Aorta (tissue), 5 donors: Measurements from ENCODE around the gene TMEM52. TPM values are rescaled to one million over a fixed set of nuclear protein-coding genes. Genes with fewer than 3 reads are reported as not detected.

ENCODE experiments used
- ATAC-seq: fragments of 200-7000 bp; cut with Tn5 transposase; one replicate; pipeline ENCODE4 v1.9.1; 2022; ENCODE audit warnings: moderate library complexity; ENCODE audit not compliant: low FRiP score
- DNase-seq, 2 donors: peaks; one replicate each; pipeline ENCODE4 v3.0.0-alpha.2; 2020
- H3K27ac ChIP-seq, 2 donors: one replicate each; pipeline ENCODE4 v1.5.1; 2013; ENCODE audit warnings: low read length in 2 of 2, mild to moderate bottlenecking in 2 of 2, moderate library complexity in 2 of 2, control low read depth in 1 of 2, inconsistent platforms in 1 of 2, low read depth in 1 of 2
- H3K27me3 ChIP-seq, 2 donors: one replicate each; pipeline ENCODE4 v1.6.1; 2013; ENCODE audit warnings: control low read depth in 1 of 2, low read length in 1 of 2, mild to moderate bottlenecking in 1 of 2, moderate library complexity in 1 of 2; ENCODE audit not compliant: insufficient read depth in 2 of 2, control insufficient read depth in 1 of 2
- H3K36me3 ChIP-seq, 2 donors: one replicate each; pipeline ENCODE4 v1.6.1; 2013; ENCODE audit warnings: control low read depth in 1 of 2, low read length in 1 of 2, mild to moderate bottlenecking in 1 of 2; ENCODE audit not compliant: insufficient read depth in 2 of 2, control insufficient read depth in 1 of 2
- H3K4me1 ChIP-seq, 2 donors: one replicate each; pipeline ENCODE4 v1.6.1; 2013; ENCODE audit warnings: low read length in 2 of 2, control low read depth in 1 of 2, mild to moderate bottlenecking in 1 of 2, moderate library complexity in 1 of 2; ENCODE audit not compliant: insufficient read depth in 2 of 2, control insufficient read depth in 1 of 2
- H3K4me3 ChIP-seq, 2 donors: one replicate each; pipeline ENCODE4 v1.5.1; 2013; ENCODE audit warnings: low read length in 2 of 2, control low read depth in 1 of 2, mild to moderate bottlenecking in 1 of 2
- H3K9me3 ChIP-seq: one replicate; pipeline ENCODE4 v1.6.1; 2013; ENCODE audit warnings: mild to moderate bottlenecking, low read length; ENCODE audit not compliant: control insufficient read depth
- WGBS, 2 donors: extraction: QIAGEN DNeasy Blood & Tissue Kit; methylation state at CpG; one replicate each; pipeline ENCODE4 v1.1.7; 2013; 5-methylcytosine and 5-hydroxymethylcytosine counted together
- intact Hi-C, 2 donors: fragments of 100-400 bp; cut with DNase I; formaldehyde crosslinking; loops; one replicate each; pipeline versions ENCODE4 v1.14.2 to v1.15.0; 2022
- polyA plus RNA-seq, 2 donors: library from polyadenylated mRNA; stranded (reverse); fragments of 200-250 nt; gene quantifications; one replicate each; pipeline ENCODE4 v1.2.3, GENCODE V29; 2013
- total RNA-seq, 2 donors: library from RNA; stranded (reverse); fragmentation: NEBNext Ultra II Directional; extraction: Animal tissue kit (Norgen Biotek cat#: 25700); gene quantifications; one replicate each; pipeline ENCODE4 v1.2.1, GENCODE V29; 2021
- donor health status: healthy with polysubstance abuse.
- donor health status: Bipolar disorder and iron deficiency.
- donor health status: DM: no; HTN: no; CAD: no.
- donor health status: DM: no; HTN: no; CAD: no.
- donor health status: DM: yes; HTN: yes; CAD: no.

The TMEM52 gene
- total and polyA plus RNA-seq, 4 donors, result 0.13 TPM; not detected in 3

DNA sequence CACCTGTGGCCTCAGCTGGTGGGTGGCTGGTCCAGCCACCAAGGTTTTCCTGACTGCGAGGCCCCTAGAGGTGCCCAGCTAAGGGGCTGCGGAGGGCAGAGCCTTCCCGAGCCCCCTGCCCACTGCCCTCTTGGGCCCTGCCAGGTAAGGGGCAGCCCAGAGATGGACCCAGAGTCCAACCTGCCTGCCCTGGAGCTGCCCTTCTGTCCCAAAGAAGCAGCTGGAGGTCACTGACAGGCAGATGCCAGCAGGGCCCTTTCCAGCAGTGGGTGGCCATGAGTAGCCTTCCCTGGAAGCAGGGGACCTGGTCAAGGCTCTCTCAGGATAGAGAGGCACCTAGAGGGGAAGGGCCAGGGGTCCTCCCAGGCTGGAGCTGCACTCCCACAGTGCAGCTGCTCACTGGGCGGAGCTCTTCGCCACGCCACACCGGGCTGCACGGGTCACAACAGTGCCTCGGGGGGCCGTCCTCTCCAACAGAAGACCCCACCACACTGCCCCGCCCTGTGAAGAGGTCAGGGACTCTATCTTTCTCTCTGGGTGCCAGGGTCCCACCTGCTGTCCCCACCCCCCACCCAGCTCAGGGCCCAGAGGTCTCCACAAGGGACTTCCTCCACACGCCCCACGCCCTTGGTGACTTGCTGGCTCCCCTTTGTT lies 17.3 kb downstream of the TMEM52 start:
- WGBS, 2 donors, result 83 to 89% methylated on average over 13 of the region's 13 CpGs
- no peaks in the 10 kb centered on the region for H3K4me1 ChIP-seq

DNA sequence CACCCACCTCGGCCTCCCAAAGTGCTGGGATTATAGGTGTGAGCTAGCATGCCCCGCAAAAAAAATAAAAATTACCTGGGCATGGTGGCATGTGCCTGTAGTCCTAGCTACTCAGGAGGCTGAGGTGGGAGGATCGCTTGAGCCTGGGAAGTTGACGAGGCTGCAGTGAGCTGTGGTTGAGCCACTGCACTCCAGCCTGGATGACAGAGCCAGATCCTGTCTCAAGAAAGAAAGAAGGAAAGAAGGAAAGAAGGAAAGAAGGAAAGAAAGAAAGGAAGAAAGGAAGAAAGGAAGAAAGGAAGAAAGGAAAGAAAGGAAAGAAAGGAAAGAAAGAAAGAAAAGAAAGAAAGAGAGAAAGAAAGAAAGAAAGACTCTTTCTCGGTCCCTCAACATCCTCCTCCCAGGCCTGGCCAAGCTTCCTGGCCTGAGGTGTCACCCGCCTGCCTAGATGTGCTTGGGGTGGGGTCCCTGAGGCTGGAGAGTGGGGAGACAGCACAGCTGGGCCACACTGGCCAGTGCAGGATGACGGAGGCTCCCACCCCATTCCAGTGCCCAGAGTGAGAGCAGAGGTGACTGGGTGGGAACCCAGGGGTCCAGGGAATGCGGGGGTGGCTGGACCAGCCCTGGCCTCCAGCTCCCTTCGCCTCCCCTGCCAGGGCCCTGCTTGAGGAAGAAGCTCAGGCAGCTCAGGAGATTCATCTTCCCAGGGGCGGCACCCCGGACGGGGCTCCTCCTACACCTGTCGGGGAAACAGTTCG lies 18.0 kb downstream of the TMEM52 start:
- Histone ChIP-seq H3K36me3 (no peaks in the 10 kb centered on the region), H3K9me3 (no peaks in the 10 kb centered on the region), H3K4me1 (no peaks in the 10 kb centered on the region), H3K27me3 (no peaks in the 10 kb centered on the region), H3K4me3 (no peak overlapping the region), H3K27ac (no peak overlapping the region)
- intact Hi-C loops, result no loop called here
- ATAC-seq (no peak), DNase-seq (no peak)
- 81 to 84% methylated on average over 14 of the region's 14 CpGs for WGBS, 2 donors

More for the DNA sequence above, 17.3 kb downstream of the TMEM52 start:
- Histone ChIP-seq H3K9me3 (no peaks in the 10 kb centered on the region), H3K27me3 (no peaks in the 10 kb centered on the region), H3K27ac (no peak overlapping the region), H3K4me3 (no peak overlapping the region), H3K36me3 (no peaks in the 10 kb centered on the region)
- ATAC-seq (no peak), DNase-seq (no peak)
- intact Hi-C loops, result no loop called here

DNA sequence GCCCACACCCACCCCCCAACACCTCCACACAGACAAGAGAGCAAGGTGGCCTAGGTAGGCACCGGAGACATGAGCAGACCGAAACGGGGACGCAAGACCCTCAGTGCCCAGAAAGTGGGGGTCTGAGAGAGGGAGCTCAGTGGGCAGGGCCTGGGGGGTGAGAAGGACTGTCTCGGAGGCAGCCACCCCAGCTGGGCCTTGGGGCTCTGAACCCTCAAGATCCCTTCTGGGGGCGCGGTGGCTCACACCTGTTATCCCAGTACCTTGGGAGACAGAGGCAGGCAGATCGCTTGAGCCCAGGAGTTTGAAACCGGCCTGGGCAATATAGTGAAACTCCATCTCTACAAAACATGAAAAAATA lies 19.1 kb downstream of the TMEM52 start:
- Histone ChIP-seq H3K9me3 (no peaks in the 10 kb centered on the region), H3K4me3 (no peak overlapping the region), H3K36me3 (no peaks in the 10 kb centered on the region), H3K27me3 (no peaks in the 10 kb centered on the region), H3K4me1 (no peaks in the 10 kb centered on the region), H3K27ac (no peak overlapping the region)
- WGBS, 2 donors, result 89 to 93% methylated on average over 9 of the region's 9 CpGs
- intact Hi-C loops, result no loop called here
- ATAC-seq (peak; percentile 9), DNase-seq (peak in 1 of 2 donors; percentile 75)

DNA sequence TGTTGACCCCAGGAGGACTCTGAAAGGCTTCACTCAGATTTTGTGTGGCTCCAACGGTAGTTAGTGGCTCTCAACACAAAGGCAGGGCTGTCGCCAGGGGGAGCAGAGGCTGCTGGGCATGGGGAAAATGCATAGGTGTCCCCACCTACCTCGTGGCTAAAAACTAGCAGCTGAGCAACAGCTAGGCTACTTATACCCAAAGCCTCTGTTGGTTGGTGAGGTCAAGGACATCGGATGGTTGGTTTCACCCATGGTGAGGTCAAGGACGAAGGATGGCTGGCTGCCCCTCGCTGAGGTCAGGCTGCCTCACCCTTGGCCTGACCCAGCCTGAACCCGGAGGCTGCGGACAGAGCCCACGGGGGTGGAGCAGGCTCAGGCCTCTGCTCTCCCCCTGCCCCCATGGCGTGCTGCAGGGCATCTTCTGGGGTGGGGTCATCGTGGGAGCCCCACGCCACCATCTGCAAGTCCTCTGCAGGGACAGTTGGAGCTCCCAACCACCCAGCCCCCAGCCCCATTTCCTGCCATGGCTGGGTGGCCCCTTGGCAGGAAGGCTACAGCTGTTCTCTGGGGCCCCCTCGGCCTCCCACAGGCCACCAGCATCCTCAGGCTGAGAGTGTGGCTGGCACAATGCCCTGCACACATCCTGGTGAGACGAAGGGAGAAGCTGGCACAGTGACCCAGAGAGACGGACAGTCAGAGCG lies 19.7 kb downstream of the TMEM52 start:
- Histone ChIP-seq H3K36me3 (no peaks in the 10 kb centered on the region), H3K4me3 (no peak overlapping the region), H3K27ac (no peak overlapping the region), H3K27me3 (no peaks in the 10 kb centered on the region), H3K4me1 (no peaks in the 10 kb centered on the region), H3K9me3 (no peaks in the 10 kb centered on the region)
- ATAC-seq (peak; percentile 7), DNase-seq (peak in 1 of 2 donors; percentile 66)
- intact Hi-C loops, result no loop called here
- 67 to 72% methylated on average over 15 to 16 of the region's 16 CpGs for WGBS, 2 donors

DNA sequence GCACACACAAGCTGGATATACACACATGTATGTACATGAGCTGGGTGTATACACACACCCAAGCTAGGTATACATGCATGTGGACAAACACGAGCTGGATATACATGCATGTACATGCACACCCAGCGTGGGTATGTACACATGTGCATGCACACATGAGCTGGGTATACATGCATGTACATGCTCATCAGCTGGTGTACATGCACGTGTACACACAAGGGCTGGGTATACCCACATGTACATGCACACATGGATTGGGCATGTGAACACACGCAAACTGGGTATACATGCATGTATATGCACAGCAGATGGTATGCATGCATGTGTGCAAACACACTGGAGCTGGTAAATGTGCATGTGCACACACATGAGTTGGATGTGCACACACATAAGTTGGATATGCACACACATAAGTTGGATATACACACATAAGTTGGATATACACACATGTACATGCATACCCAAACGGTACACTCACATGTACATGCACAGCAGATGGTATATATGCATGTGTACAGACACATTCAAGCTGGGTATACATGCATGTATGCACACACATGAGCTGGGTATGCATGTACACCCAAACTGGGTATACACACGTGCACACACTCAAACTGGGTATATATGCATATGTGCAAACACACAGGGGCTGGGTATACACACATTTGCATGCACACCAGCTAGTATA lies 20.7 kb downstream of the TMEM52 start:
- intact Hi-C loops, result no loop called here
- 91% methylated on average over 6 of the region's 6 CpGs for WGBS, 2 donors
- ATAC-seq (no peak), DNase-seq (no peak)
- Histone ChIP-seq H3K27me3 (no peaks in the 10 kb centered on the region), H3K36me3 (no peaks in the 10 kb centered on the region), H3K4me3 (no peak overlapping the region), H3K4me1 (no peaks in the 10 kb centered on the region), H3K27ac (no peak overlapping the region), H3K9me3 (no peaks in the 10 kb centered on the region)

DNA sequence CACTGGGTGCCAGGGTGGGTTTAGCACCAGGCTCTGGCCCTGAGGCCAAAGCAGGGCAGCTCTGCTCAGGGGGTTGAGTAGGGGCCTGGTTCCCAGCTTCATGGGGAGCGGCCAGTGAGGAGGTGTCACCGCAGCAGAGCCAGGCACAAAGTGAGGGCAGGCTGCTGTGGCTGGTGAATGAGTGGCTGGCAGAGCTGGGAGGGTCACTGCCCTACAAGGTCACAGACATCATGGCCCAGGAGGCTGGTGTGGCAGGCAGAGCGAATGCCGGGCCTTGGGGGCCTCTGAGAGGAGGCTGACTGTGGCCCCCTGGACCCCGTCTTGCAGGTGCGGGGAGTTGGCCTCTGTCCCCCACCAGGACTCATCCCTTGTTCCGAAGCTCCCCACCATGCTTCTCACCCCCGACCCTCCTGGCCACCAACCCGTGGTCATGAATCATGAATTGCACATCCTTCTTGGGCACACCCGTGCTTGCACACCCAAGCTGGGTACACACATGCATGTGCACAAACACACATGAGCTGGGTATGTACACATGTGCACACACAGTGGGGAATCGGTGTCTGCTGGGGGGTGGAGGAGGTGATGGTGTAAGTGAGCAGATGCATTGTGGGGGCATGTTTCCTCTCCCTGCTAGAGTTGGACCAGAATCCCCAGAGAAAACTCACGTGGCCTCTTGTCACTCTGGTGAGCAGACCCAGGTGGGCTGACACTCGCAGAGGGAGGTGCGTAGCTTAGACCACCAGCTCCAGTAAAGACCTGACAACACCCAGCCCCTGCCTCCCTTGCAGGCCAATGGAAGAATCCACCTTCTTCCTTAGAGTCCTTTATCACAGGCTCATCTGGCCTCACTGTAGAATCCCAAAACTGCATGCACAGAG lies 23.4 kb downstream of the TMEM52 start:
- Histone ChIP-seq H3K4me1 (no peaks in the 10 kb centered on the region), H3K27me3 (no peaks in the 10 kb centered on the region), H3K36me3 (no peaks in the 10 kb centered on the region), H3K4me3 (no peak overlapping the region), H3K9me3 (no peaks in the 10 kb centered on the region), H3K27ac (no peak overlapping the region)
- DNase-seq, result no peak
- 83 to 90% methylated on average over 14 of the region's 14 CpGs for WGBS, 2 donors
- intact Hi-C loops, result no loop called here
- no peak for ATAC-seq

DNA sequence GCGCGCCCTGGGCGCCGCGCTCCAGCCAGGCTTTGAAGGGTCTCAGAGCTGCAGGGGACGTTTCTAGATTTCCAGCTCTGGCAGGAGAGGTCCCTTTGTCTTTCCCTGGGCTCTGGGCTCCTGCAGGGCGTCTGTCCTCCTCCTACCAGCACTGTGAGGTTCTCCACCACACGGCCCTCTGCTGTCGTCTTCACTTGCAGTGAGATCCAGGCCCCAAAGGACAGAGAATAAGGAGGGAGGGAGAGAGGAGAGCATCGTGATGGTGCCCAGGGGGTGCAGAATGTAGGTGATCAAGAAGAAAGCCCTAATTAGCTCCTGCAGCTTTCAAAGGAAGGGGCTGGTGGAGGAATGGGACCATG lies 24.0 kb downstream of the TMEM52 start:
- Histone ChIP-seq H3K27me3 (no peaks in the 10 kb centered on the region), H3K4me1 (no peaks in the 10 kb centered on the region), H3K27ac (no peak overlapping the region), H3K4me3 (no peak overlapping the region), H3K9me3 (no peaks in the 10 kb centered on the region), H3K36me3 (no peaks in the 10 kb centered on the region)
- intact Hi-C loops, result no loop called here
- 42 to 43% methylated on average over 10 of the region's 10 CpGs for WGBS, 2 donors
- no peak for ATAC-seq
- DNase-seq, result no peak
